ENCODE results near the gene PRKCE. TPM values are rescaled to one million over a fixed set of nuclear protein-coding genes. Genes with fewer than 3 reads are reported as not detected.

Gene PRKCE
- total RNA-seq, 4 donors from 2014 or later, result 5.9 to 21.2 (median 18.5) TPM

GRCh38 chr2:45629971-45630370 lies 21.5 kb upstream of the PRKCE start:
- WGBS, 2 donors (ENCODE audit: low coverage in 1 of 2), result 100% methylated on average over 1 of the region's 1 CpG; no CpG with 5 or more reads in 1 of the 2 donors
- no peaks in the 10 kb centered on the region for H3K27me3 ChIP-seq
- no peaks in the 10 kb centered on the region for H3K36me3 ChIP-seq
- ATAC-seq, result no peak
- H3K4me3 ChIP-seq, result no peak overlapping the region
- H3K4me1 ChIP-seq, result peaks cover 0 to 16% (median 0%) of the 10 kb centered on the region in 3 donors
- no peak for TF ChIP-seq CTCF (IDR thresholded peaks at IDR 0.05)
- TF ChIP-seq EP300 (IDR thresholded peaks at IDR 0.05), result no peak
- TF ChIP-seq POLR2A (IDR thresholded peaks at IDR 0.05), result no peak
- TF ChIP-seq POLR2AphosphoS5 (IDR thresholded peaks at IDR 0.05), result no peak
- H3K9me3 ChIP-seq, result no peaks in the 10 kb centered on the region
- H3K27ac ChIP-seq, result no peak overlapping the region

- Histone ChIP-seq H3K27me3 (no peaks in the 10 kb centered on the region), H3K4me1 (peaks cover 0 to 13% (median 0%) of the 10 kb centered on the region in 3 donors), H3K4me3 (no peak overlapping the region), H3K9me3 (no peaks in the 10 kb centered on the region), H3K36me3 (no peaks in the 10 kb centered on the region), H3K27ac (no peak overlapping the region)
- ATAC-seq, result no peak
- 87 to 100% methylated on average over 3 of the region's 3 CpGs for WGBS, 2 donors (ENCODE audit: low coverage in 1 of 2)
- TF ChIP-seq EP300 (IDR thresholded peaks at IDR 0.05) (no peak), CTCF (IDR thresholded peaks at IDR 0.05) (no peak), POLR2A (IDR thresholded peaks at IDR 0.05) (no peak), POLR2AphosphoS5 (IDR thresholded peaks at IDR 0.05) (no peak)
These were observed 20.2 kb upstream of the PRKCE start for GRCh38 chr2:45631319-45631718.

DNA sequence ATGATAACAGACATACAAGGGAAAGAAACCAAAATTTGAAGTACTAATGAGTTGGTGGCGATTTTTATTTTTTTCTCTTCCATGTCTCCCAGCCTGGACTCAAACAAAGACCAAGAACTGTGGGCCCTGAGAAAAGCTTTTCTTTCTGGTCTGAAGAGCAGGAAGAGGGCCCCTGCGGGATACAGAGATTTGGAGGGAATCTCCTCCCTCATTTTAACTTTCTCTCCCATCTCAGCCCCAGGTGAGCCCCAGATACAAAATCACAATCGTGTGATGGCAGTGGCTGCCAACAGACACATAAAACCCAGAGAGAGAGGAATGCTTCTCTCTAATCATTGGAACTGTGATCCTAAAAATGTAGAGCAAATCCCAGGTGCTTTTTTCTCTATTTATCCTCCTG lies 19.5 kb upstream of the PRKCE start:
- Histone ChIP-seq H3K9me3 (no peaks in the 10 kb centered on the region), H3K4me1 (peaks cover 0 to 6% (median 0%) of the 10 kb centered on the region in 3 donors), H3K27me3 (no peaks in the 10 kb centered on the region), H3K36me3 (no peaks in the 10 kb centered on the region), H3K4me3 (no peak overlapping the region), H3K27ac (no peak overlapping the region)
- TF ChIP-seq CTCF (IDR thresholded peaks at IDR 0.05) (no peak), POLR2A (IDR thresholded peaks at IDR 0.05) (no peak), EP300 (IDR thresholded peaks at IDR 0.05) (no peak), POLR2AphosphoS5 (IDR thresholded peaks at IDR 0.05) (no peak)
- 81 to 93% methylated on average over 3 of the region's 3 CpGs for WGBS, 2 donors (ENCODE audit: low coverage in 1 of 2)
- ATAC-seq, result no peak

DNA sequence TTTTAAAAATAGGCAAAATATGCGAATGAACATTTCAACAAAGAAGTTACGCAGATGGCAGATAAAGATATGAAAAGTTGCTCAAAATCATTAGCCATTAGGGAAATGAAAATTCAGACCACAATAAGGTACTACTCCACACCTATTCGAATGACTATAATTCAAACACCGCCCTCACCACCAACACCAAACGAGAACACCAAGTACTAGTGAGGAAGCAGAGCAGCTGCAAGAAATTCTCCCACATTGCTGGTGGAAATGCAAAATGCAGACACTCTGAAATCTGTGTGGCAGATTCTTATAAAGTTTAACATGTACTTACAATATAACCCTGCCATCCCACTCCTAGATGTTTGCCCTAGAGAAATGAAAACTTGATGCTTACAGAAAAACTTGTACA lies 17.3 kb upstream of the PRKCE start:
- no peak overlapping the region for H3K4me3 ChIP-seq
- H3K4me1 ChIP-seq, result no peaks in the 10 kb centered on the region
- H3K9me3 ChIP-seq, result no peaks in the 10 kb centered on the region
- ATAC-seq, result no peak
- no peak overlapping the region for H3K27ac ChIP-seq
- TF ChIP-seq EP300 (IDR thresholded peaks at IDR 0.05), result no peak
- no peak for TF ChIP-seq POLR2A (IDR thresholded peaks at IDR 0.05)
- TF ChIP-seq POLR2AphosphoS5 (IDR thresholded peaks at IDR 0.05), result no peak
- no peak for TF ChIP-seq CTCF (IDR thresholded peaks at IDR 0.05)
- 87 to 88% methylated on average over 4 to 5 of the region's 5 CpGs for WGBS, 2 donors (ENCODE audit: low coverage in 1 of 2)
- H3K36me3 ChIP-seq, result no peaks in the 10 kb centered on the region
- no peaks in the 10 kb centered on the region for H3K27me3 ChIP-seq

GRCh38 chr2:45636008-45636407 lies 15.5 kb upstream of the PRKCE start:
- H3K4me3 ChIP-seq, result no peak overlapping the region
- TF ChIP-seq POLR2AphosphoS5 (IDR thresholded peaks at IDR 0.05) (no peak), EP300 (IDR thresholded peaks at IDR 0.05) (no peak)
- H3K36me3 ChIP-seq, result no peaks in the 10 kb centered on the region
- H3K9me3 ChIP-seq, result no peaks in the 10 kb centered on the region
- H3K27me3 ChIP-seq, result no peaks in the 10 kb centered on the region
- WGBS, 2 donors (ENCODE audit: low coverage in 1 of 2), result 89 to 93% methylated on average over 5 of the region's 5 CpGs
- H3K27ac ChIP-seq, result no peak overlapping the region
- H3K4me1 ChIP-seq, result no peaks in the 10 kb centered on the region
- no peak for ATAC-seq
